ENCODE data around the gene RDH11.
"Not testable (repeated sequence)": the region's sequence is repeated elsewhere in the genome, so short reads cannot be mapped to it uniquely, and the experiment has no call there.

Gene RDH11

DNA sequence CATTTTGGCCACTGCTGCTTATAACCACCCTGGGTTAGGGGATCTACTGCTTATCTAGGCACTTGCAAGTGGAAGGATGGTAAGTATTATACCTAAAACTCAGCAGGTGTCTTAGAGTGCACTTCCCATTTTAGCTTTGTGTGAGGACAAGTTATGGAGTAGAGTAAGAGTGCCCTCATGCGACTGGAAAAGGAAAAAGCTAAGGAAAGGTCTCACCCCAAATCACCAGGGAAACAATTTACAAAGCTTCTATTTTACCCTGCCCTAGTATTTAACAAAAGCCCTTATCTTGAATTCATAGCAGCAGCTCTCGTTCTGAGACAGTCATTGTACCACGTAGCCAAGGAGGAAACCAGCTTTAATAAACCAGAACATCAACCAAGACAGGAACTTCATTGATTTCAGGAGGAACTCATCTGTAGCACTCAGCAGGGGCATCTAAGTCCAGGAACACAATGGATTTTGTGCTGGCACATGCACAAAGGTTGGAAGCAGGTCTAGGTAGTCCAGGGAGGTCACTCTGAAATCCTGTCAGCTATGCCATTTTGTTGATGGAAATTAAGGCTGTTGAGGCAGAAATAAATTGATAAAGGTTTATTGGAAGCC, 9.0 kb upstream of the RDH11 start:
- peak in 1 of 3 donors; percentile 50 for DNase-seq (ENCODE audit: low read depth in 2 of 3, low spot score in 1 of 3)

- no peak for DNase-seq (ENCODE audit: low read depth in 2 of 3, low spot score in 1 of 3)
These were observed 8.4 kb upstream of the RDH11 start for GRCh38 chr14:67703997-67704396.

- DNase-seq (ENCODE audit: low read depth in 2 of 3, low spot score in 1 of 3), result not testable (repeated sequence)
These were observed 5.9 kb upstream of the RDH11 start, which contains the start of gene RDH12 for GRCh38 chr14:67701492-67701891. Gene RDH12, plus strand, starts transcription at chr14:67701886. Its CDS starts 20,757 bp downstream, at chr14:67722643.

DNA sequence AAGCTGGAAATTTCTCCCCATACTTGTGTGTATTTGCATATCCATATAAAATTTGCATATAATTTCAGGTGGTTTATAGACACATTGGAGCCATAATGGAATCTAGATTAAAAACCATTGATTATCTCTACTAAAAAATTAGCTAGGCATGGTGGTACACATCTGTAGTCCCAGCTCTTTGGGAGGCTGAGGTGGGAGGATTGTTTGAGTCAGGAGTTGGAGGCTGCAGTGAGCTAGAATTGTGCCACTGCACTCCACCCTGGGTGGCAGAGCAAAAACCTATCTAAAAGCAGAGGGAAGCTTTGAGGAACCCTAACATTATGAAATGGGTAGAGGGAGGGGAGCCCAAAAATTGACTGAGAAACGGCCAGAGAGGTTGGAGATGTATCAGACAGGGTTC, 2.6 kb upstream of the RDH11 start:
- DNase-seq (ENCODE audit: low read depth in 2 of 3, low spot score in 1 of 3), result no peak

GRCh38 chr14:67697006-67697405, 1.4 kb upstream of the RDH11 start:
- DNase-seq (ENCODE audit: low read depth in 2 of 3, low spot score in 1 of 3), result no peak

DNA sequence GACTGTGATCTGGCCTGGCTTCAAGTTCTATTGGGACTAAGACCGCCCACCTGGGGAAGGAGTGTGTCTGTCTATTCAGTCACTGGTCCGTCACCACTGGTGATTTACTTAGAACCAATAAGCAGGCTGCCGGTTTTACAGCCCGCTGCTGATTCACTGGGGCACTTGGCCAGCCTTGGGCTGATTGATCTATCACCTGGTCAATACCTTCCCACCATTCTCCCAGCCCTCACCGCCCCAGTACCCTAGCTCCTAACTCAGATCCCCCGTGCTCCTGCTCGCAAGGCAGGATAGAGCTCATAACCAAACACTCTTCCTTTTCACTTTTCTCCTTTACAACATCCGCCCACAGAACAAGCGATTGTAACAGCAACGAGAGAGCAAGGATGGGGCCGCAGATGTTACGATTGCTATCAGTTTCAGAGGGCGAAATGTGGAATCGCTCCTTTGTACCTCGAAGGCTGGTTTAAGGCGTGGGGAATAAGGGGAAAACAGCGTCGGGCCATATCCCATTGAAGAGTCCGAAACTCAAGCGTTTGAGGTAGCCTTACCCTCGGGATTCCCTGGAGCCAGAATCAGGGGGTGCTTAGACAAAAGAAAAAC, 672 bp downstream of the RDH11 start:
- DNase-seq (ENCODE audit: low read depth in 2 of 3, low spot score in 1 of 3), result peak; percentile 66 to 72 (median 70)

GRCh38 chr14:67690011-67690410, 5.6 kb downstream of the RDH11 start:
- DNase-seq (ENCODE audit: low read depth in 2 of 3, low spot score in 1 of 3), result no peak

DNA sequence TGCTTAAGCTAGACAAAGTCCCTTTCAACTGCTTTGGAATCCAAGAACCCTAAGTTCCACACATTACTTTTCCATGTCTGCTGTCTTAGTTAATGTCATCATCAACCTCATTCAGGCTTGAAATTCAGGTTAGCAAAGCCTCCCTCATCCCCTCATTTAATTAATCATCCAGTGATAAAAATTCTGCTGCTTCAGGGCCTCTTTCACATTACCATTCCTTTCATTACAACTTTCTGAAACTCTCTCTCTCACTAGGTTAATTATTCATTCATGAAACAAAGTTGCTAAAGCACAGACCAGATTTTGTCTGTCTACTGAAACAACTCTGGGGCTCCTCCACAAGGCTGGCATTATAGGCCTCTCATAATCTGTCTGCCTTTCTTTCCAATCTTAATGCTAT, 11.7 kb downstream of the RDH11 start:
- no peak for DNase-seq (ENCODE audit: low read depth in 2 of 3, low spot score in 1 of 3)

GRCh38 chr14:67680941-67681340, 14.6 kb downstream of the RDH11 start:
- no peak for DNase-seq (ENCODE audit: low read depth in 2 of 3, low spot score in 1 of 3)

DNA sequence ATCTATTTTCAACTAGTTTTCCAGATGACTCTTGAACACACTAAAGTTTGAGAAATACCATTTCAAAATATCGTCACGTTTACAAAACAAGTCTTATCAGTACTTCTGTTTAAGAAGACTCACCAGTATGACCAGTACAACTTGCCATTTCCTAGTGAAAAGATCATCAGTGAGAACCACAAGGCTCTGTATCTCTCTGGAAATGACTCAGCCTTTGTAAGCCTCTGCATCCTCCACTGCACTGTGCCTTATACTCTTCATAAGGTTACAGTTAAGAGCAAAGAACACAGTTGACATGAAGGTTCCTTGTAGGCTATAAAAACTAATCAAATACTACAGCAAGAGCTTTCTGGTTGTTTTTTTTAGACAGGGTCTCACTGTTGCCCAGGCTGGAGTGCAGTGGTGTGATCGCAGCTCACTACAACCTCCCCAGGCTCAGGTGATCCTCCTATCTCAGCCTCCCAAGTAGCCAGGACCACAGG, 15.4 kb downstream of the RDH11 start:
- DNase-seq (ENCODE audit: low read depth in 2 of 3, low spot score in 1 of 3), result no peak

DNA sequence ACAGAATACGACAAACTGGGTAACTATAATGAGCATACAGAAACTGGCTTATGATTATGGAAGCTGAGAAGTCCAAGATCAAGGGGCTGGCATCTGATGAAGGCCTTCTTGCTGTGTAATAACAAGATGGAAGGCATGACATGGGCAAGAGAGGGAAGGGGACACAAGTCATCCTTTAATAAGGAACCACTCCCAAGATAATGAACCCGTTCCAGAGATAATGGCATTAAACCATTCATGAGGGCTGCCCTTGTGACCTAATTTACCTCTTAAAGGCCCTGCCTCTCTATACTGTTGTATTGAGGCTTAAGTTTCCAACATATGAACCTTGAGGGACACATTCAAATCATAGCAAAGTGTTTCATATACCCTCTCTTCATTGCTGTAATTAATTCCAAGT, 16.6 kb downstream of the RDH11 start:
- DNase-seq (ENCODE audit: low read depth in 2 of 3, low spot score in 1 of 3), result no peak

GRCh38 chr14:67675219-67675582, 20.4 kb downstream of the RDH11 start:
- no peak for DNase-seq (ENCODE audit: low read depth in 2 of 3, low spot score in 1 of 3)

DNA sequence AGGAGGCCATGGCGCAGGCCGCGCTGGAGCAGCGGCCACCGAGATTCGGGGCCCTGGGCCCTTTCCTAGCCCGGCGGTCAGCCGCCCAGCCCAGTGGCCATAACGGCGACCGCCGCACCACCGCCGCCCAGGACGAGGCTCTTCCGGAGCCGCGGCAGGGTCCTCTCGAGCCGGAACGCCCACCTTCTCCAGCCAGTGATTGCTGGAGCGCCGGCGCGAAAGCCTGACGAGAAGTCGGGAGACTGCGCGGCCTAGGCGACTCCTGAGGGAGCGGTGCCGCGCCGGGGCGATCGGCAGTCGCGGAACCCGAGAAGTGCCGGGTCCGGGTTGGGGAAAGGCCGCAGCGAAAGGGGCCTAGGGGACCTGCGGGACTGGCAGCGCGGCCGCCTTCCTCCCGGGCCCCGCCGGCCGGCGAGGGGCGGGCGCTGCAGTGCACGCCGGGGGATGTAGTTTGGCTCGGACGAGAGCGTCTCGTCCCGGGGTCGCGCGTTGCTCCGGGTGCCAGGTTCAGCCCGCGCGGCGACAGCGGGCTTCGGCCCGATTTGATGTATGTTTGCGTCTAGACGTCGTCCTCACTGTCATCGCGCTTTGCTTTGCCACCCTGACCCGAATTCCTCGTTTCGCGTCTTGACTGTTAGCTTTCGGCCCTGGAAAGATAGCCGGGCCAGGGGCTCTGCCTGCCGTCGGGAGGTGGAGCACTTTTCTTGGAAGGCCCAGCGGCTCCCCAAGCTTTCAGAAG, 20.9 kb downstream of the RDH11 start, which contains the start of gene VTI1B:
Gene VTI1B, minus strand, starts transcription at position 153 of the 739 bp plus-strand sequence. Its CDS starts 143 bp downstream, at position 10.
- peak; percentile 50 to 69 (median 55) for DNase-seq (ENCODE audit: low read depth in 2 of 3, low spot score in 1 of 3)

DNA sequence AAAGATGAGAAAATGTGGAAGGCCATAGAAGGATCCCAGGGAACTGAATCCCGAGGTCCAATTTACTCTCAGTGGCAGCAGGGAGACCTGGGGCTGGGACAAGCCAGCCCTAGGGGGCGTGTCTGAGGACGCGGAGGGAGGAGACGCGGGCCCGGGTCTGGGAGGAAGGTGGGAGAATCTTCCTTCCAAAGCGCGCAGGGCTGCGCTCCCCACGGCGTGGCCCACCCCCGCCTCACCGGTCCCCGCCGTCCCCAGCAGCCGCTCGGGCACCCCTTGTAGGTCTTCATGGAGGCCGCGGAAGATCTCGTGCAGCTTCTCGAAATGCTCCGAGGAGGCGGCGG, 21.5 kb downstream of the RDH11 start:
- DNase-seq (ENCODE audit: low read depth in 2 of 3, low spot score in 1 of 3), result peak; percentile 28 to 57 (median 32)

GRCh38 chr14:67673451-67673850, 22.1 kb downstream of the RDH11 start:
- DNase-seq (ENCODE audit: low read depth in 2 of 3, low spot score in 1 of 3), result no peak

GRCh38 chr14:67668559-67668958, 27.0 kb downstream of the RDH11 start:
- no peak for DNase-seq (ENCODE audit: low read depth in 2 of 3, low spot score in 1 of 3)

- peak in 1 of 3 donors; percentile 54 for DNase-seq (ENCODE audit: low read depth in 2 of 3, low spot score in 1 of 3)
These were observed 28.7 kb downstream of the RDH11 start for GRCh38 chr14:67666750-67667449.

- no peak for DNase-seq (ENCODE audit: low read depth in 2 of 3, low spot score in 1 of 3)
These were observed 29.7 kb downstream of the RDH11 start for GRCh38 chr14:67665868-67666267.

- DNase-seq (ENCODE audit: low read depth in 2 of 3, low spot score in 1 of 3), result no peak
These were observed 31.9 kb downstream of the RDH11 start for GRCh38 chr14:67663633-67664032.

- no peak for DNase-seq (ENCODE audit: low read depth in 2 of 3, low spot score in 1 of 3)
These were observed 41.8 kb downstream of the RDH11 start for GRCh38 chr14:67653651-67654280.

DNA sequence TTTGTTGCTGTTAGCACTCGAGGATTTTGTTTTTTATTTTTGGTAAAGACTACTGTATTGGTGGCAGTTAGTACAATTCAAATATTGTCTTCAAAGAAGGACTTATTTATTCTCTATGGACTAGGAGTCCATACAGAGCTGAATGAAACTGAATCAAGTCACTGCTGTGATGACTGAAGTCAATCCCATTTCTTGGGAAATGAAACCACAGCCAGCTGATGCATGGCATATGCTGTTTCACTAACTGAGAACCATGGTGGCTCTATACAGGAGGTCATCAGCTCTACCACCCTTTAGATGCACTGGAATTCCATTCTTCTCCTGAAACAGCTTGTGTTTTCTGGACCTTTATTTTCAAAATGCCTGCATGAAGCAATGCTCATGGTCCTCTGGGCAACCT, 43.4 kb downstream of the RDH11 start:
- no peak for DNase-seq (ENCODE audit: low read depth in 2 of 3, low spot score in 1 of 3)
